ENCODE measurements around the gene SCLT1. TPM values are rescaled to one million over a fixed set of nuclear protein-coding genes. Genes with fewer than 3 reads are reported as not detected.

SCLT1 gene
- total and polyA plus RNA-seq, 2 of the 13 experiments (the other 11 are each of a cell fraction or from before 2014, with no cell fraction given), result 1.5 to 8.7 TPM

- no peaks in the 10 kb centered on the region for H3K4me1 ChIP-seq (ENCODE audit: insufficient read depth, low read length)
- H3K79me2 ChIP-seq (ENCODE audit: insufficient read depth, low read length), result no peaks in the 10 kb centered on the region
- no peak overlapping the region for H3K9ac ChIP-seq (ENCODE audit: insufficient read depth, low read depth, low read length)
- in situ Hi-C loops (cut with HindIII; ENCODE audit: extremely low pct_ligation_motif_present, low pct_unique_long_range_greater_than_20kb), result no loop called here
- no peak overlapping the region for H2AFZ ChIP-seq (ENCODE audit: low read length)
- H3K9me3 ChIP-seq (ENCODE audit: low read length), result no peaks in the 10 kb centered on the region
- H3K27ac ChIP-seq (ENCODE audit: extremely low read length, insufficient read depth, low read length), result no peak overlapping the region
- ChIA-PET CTCF (ENCODE audit: low intra/inter-chr PET ratio, low total read pairs) (no interaction called here), POLR2A (no interaction called here)
- intact Hi-C loops (cut with micrococcal nuclease; ENCODE audit: unreplicated experiment), result no loop called here
- H3K36me3 ChIP-seq (replicated peaks in 1 of 2; ENCODE audit: control insufficient read depth in 1 of 2, insufficient read depth in 2 of 2, low read length in 2 of 2), result no peaks in the 10 kb centered on the region
- WGBS (ENCODE audit: low lambda C conversion rate), result 0% methylated on average over 2 of the region's 2 CpGs
- TF ChIP-seq MLXIP (CRISPR knock-in tag; IDR thresholded peaks at IDR 0.05; ENCODE audit: borderline replicate concordance) (no peak), HDAC2 (CRISPR knock-in tag; IDR thresholded peaks at IDR 0.05) (no peak), DMAP1 (CRISPR knock-in tag; IDR thresholded peaks at IDR 0.05) (no peak), PPARG (CRISPR knock-in tag; conservative IDR thresholded peaks at IDR 0.05) (no peak), BCL3 (CRISPR knock-in tag; IDR thresholded peaks at IDR 0.05) (no peak), KLF16 (CRISPR knock-in tag; IDR thresholded peaks at IDR 0.05) (no peak), HNF1A (IDR thresholded peaks at IDR 0.05; ENCODE audit: low read depth) (no peak), HNF1A (CRISPR knock-in tag; IDR thresholded peaks at IDR 0.05; ENCODE audit: borderline replicate concordance) (no peak), ZNF101 (CRISPR knock-in tag; IDR thresholded peaks at IDR 0.05; ENCODE audit: borderline replicate concordance, low read depth) (no peak), SOX5 (CRISPR knock-in tag; IDR thresholded peaks at IDR 0.05; ENCODE audit: borderline replicate concordance) (no peak), SRSF1 (optimal IDR thresholded peaks at IDR 0.05; ENCODE audit: low read depth, low read length) (no peak), ZNF775 (CRISPR knock-in tag; IDR thresholded peaks at IDR 0.05; ENCODE audit: borderline replicate concordance) (no peak), MAFF (IDR thresholded peaks at IDR 0.05; ENCODE audit: low read depth, low read length) (no peak)
- H3K4me3 ChIP-seq (replicated peaks in 1 of 3; ENCODE audit: insufficient read depth in 1 of 3, low read depth in 2 of 3, low read length in 3 of 3), result no peak overlapping the region
- no peak for DNase-seq (ENCODE audit: low spot score)
- H3K27me3 ChIP-seq (ENCODE audit: control insufficient read depth in 1 of 2, insufficient read depth in 2 of 2, low read length in 2 of 2), result no peaks in the 10 kb centered on the region; a peak in 2 of 5 replicates
- no peak overlapping the region for H3K4me2 ChIP-seq (ENCODE audit: low read depth, low read length)
- FAIRE-seq, result no peak
- BruUV-seq (replicated peaks), result no TSS peak
- ATAC-seq, result no peak
- H4K20me1 ChIP-seq (ENCODE audit: insufficient read depth, low read length), result no peaks in the 10 kb centered on the region
These were observed 35.8 kb upstream of the SCLT1 start for GRCh38 chr4:129129143-129129542.

Measured in HepG2 (cell line).